HG02870 (cell line): ENCODE results near the gene ZSWIM1.
"Not testable (repeated sequence)": the region's sequence is repeated elsewhere in the genome, so short reads cannot be mapped to it uniquely, and the experiment has no call there.

ENCODE experiments used
- ATAC-seq: cut with Tn5 transposase; IDR thresholded peaks from one replicate; pipeline ENCODE4 v1.9.1; 2021; ENCODE audit warnings: mild to moderate bottlenecking, moderate library complexity; ENCODE audit not compliant: unreplicated experiment

The ZSWIM1 gene

GRCh38 chr20:45887346-45887715, 6.3 kb downstream of the ZSWIM1 start, which contains the start of gene SPATA25:
Gene SPATA25, minus strand, starts transcription at chr20:45887622. Its CDS starts 32 bp downstream, at chr20:45887590.
- ATAC-seq, result no peak

DNA sequence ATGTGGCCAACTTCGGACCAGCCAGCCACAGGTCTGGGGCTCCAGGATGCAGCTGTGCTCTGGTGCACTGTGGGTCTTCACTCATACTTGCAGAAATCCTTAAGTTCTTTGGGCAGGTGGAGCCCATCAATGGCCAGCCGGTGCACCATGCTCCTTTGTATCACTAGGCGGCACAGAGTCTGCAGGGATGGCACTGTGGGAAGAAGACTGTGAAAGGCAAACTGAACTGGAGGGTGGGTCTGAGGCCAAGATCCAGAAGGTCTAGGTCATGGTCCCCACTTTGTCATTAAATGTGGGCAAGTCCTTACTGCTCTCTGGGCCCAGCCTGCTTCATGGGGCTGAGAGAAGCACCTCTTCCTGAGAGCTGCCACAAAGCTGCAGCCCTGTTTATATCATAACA, 7.7 kb downstream of the ZSWIM1 start:
- ATAC-seq, result no peak

GRCh38 chr20:45890077-45890984, 9.3 kb downstream of the ZSWIM1 start:
- no peak for ATAC-seq

DNA sequence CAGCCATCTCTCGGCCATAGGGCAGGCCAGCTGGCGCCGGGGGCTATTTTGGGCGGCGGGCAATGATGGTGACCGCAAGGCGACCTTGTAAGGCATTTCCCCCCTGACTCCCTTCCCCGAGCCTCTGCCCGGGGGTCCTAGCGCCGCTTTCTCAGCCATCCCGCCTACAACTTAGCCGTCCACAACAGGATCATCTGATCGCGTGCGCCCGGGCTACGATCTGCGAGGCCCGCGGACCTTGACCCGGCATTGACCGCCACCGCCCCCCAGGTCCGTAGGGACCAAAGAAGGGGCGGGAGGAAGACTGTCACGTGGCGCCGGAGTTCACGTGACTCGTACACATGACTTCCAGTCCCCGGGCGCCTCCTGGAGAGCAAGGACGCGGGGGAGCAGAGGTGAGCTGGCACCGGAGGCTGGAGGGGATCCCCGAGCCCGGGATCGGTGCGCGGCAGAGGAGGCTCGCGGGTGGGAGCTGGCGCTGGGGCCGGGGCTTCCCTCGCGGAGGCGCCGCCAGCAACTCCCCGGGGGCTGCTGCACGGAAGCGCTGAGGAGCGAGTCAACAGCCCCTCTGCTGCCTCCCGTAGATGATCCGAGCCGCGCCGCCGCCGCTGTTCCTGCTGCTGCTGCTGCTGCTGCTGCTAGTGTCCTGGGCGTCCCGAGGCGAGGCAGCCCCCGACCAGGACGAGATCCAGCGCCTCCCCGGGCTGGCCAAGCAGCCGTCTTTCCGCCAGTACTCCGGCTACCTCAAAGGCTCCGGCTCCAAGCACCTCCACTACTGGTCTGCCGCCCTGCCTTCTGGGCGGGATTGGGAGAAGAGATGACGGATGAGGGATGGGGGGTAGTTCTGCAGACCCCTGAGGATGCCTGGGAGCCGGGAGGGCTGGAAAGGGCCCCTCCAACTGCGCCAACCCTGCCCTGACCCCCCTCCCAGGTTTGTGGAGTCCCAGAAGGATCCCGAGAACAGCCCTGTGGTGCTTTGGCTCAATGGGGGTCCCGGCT, 10.3 kb downstream of the ZSWIM1 start, which contains the start of the genes CTSA and NEURL2:
TSS of gene CTSA (plus strand) at position 351 of the 999 bp plus-strand sequence. CDS start at position 585, 234 bp downstream.
TSS of gene NEURL2 (minus strand) at position 224 of the 999 bp plus-strand sequence. CDS start at position 7, 217 bp downstream.
- ATAC-seq, result peak; percentile 63

DNA sequence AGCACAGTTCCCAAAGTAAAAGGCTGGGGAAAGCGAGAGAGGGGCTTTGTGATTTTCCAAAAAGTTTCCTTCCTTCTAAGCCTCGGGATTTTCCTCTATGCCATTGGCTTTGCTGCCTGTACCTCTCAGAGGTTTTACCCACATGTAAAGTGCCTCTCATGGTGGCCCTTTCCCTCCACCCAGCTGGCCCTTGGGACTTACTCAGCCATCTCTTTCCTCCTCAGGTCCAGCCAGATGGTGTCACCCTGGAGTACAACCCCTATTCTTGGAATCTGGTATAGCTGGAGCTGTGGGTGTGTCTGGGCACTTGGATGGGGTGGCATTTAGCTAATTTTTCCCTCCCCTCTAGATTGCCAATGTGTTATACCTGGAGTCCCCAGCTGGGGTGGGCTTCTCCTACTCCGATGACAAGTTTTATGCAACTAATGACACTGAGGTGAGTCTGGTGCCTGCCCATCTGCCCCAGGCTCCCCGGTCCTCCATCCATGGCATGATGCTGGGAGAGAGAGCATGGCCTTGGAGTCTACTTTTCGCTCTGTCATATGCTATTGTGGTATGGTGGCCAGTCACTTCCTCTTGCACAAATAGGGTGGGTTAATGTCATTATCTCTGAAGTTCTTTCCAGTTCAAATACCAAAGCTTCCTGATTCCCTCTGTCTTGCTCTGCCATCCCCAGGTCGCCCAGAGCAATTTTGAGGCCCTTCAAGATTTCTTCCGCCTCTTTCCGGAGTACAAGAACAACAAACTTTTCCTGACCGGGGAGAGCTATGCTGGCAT, 11.2 kb downstream of the ZSWIM1 start:
- ATAC-seq, result no peak

DNA sequence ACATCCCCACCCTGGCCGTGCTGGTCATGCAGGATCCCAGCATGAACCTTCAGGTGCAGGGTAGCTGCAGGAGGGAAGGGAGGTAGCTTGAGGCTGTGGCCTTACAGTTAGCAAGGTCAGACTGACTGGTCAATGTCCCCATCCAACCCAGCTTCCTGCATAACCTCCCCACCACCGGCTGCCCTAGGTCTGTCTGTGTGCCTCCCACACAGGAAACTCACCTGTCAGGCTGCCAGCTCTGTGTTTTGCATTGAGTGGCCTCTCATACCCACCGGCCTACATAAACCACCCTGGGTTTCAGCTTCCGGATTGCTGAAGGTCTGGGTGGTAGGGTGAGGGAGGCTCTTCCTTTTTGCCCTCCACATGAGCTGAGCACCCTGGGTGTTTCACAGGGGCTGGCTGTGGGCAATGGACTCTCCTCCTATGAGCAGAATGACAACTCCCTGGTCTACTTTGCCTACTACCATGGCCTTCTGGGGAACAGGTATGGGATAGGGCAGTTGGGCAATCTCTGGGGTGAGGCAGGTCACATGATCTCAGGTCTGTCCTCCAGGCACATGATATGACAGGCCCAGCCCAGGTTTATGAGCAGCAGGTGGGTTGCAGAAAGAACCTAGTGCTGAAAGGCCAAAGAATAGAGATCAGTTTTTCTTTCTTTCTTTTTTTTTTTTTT, 11.9 kb downstream of the ZSWIM1 start:
- ATAC-seq, result no peak

DNA sequence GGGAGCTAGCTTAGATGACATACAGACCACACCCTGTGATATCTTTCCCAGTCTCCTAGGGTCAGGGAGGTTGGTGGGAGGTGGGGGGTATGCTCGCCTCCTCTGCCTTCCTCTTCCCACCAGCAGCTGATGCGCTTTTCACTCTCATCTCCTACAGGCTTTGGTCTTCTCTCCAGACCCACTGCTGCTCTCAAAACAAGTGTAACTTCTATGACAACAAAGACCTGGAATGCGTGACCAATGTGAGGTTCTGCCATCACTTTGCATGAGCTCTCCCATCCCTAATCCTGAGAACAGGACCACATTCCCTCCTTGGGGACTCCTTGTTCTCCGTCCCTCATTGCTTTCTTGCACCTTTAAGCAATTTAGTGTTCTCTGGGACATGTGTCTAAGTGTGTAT, 12.8 kb downstream of the ZSWIM1 start:
- no peak for ATAC-seq

- no peak for ATAC-seq
Measured at GRCh38 chr20:45894797-45895196, 13.8 kb downstream of the ZSWIM1 start.

GRCh38 chr20:45896641-45897161, 15.7 kb downstream of the ZSWIM1 start:
- no peak for ATAC-seq

DNA sequence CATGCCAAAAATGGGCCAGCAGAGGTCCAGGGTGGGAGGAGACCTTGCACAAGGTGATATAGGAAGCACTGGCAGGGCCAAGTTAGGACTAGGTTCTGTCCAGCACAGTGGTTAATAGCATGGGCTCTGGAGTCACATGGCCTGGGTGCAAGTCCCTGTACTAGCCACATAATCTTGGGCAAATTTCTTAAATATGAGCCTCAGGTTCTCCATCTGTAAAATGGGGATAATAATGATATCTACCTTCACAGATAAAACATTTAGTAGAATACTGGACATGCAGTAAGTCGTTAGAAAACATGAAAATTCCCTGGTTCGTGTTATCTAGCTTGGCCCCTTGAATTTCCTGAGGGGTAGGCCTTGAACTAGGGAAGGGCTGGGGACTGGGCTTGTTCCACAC, 16.3 kb downstream of the ZSWIM1 start:
- no peak for ATAC-seq

DNA sequence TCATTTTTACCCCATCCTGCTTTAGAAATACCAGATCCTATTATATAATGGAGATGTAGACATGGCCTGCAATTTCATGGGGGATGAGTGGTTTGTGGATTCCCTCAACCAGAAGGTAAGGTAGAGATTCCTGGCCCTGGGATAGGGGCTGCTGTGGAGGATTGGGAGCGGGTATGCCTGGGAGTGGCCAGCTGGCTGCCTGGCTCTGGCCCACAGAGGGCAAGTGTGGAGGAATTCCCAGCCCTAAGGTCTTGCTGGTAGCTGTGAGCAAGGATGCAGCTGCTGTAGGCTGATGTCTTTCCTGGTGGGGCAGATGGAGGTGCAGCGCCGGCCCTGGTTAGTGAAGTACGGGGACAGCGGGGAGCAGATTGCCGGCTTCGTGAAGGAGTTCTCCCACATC, 16.7 kb downstream of the ZSWIM1 start:
- no peak for ATAC-seq

DNA sequence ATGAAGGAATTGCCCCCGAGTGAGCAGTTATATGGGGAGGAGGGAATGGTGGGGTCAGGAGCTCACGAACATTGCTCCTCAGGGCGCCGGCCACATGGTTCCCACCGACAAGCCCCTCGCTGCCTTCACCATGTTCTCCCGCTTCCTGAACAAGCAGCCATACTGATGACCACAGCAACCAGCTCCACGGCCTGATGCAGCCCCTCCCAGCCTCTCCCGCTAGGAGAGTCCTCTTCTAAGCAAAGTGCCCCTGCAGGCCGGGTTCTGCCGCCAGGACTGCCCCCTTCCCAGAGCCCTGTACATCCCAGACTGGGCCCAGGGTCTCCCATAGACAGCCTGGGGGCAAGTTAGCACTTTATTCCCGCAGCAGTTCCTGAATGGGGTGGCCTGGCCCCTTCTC, 17.3 kb downstream of the ZSWIM1 start:
- ATAC-seq, result no peak

- no peak for ATAC-seq
Measured at GRCh38 chr20:45899046-45899835, 18.2 kb downstream of the ZSWIM1 start.

DNA sequence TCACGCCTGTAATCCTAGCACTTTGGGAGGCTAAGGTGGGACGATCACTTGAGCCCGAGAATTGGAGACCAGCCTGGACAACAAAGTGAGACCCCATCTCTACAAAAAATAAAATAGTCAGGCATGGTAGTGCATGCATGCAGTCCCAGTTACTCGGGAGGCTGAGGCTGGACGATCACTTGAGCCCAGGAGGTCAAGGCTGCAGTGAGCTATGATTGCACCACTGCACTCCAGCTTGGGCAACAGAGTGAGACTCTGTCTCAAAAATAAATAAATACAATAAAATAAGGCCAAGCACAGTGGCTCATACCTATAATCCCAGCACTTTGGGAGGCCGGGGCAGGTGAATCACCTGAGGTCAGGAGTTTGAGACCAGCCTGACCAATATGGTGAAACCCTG, 20.3 kb downstream of the ZSWIM1 start:
- ATAC-seq, result not testable (repeated sequence)

GRCh38 chr20:45902199-45902701, 21.2 kb downstream of the ZSWIM1 start:
- no peak for ATAC-seq

DNA sequence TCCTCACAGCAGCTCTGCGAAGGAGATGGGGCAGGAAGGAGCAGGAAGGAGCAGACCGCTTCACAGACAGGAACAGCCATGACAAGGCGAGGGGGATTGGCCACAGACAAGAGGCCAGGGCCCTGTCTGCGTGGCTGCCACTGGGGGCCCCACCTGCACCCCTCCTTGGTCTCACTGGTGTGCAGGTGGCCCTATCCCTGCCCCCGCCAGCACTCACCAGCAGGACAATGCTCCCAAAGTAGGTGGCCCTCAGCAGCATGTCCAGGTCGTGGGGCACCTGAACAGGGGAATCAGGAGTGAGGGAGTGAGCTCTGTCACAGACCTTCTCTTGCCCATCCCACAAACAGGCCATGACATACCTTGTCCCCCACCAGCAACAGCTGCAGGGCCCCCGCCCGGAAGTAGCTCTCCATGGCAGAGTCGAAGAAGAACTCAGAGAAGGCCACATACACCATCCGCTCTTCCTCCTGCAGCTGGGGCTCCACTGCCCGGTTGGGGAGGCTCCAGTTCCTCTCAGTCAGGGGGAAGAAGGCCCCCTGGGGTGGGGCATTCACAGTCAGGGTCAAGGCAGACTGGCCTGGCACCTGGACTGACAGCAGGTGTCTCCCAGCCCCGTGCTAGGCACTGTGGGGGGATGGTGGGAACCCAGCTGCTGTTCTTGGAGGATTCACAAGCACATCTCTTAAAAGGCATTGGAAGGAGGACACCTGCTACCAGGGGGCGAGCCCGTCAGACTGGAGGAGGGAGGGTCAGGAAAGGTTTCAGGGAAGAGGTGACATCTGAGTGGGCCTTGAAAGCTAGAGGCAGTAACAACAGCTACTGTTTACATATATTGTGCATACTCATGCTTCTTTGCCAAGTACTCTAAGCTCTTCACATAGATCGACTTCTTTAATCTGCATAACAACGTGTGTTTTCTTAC, 23.8 kb downstream of the ZSWIM1 start:
- ATAC-seq, result no peak

- ATAC-seq, result no peak
Measured at GRCh38 chr20:45905505-45906079, 24.6 kb downstream of the ZSWIM1 start.
